ENCODE measurements around the gene NARS2.
A peak's percentile ranks its signal among the peaks of the same experiment; 100 is the strongest.
"Not testable (repeated sequence)": the region's sequence is repeated elsewhere in the genome, so short reads cannot be mapped to it uniquely, and the experiment has no call there.

NARS2 gene

DNA sequence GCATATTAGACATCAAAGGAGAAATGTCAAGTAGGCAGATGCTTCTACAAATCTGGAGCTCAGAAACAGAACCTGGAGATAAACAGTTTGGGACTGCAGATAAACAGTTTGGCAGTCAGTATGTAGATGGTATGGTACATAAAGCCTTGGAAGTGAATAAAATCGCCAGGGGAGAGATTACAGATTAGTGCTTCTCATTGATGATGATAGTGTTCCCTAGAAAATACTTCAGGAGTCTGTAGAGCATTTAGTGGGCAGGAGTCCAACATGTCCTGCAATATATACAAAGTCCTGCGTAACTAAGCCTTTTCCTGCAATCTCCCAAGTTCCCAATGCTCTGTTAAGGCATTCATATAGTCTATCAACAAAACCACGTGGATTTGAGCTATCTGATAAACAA is 35.2 kb downstream of the NARS2 start:
- DNase-seq, result no peak

DNA sequence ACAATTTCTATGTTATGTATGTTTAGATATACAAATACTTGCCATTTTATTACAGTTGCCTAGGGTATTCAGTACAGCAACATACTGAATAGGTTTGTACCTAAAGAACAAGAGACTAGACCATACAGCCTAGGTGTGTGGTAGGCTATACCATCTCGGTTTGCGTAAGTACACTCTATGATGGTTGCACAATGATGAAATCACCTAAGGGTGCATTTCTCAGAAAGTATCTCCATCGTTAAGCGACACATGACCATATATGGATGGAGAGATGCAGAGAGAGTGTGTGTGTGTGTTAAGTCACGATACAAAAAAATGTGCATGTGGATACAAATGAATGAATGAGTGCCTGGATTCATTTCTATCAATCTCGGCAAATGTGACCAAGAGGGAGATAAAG is 37.7 kb downstream of the NARS2 start:
- DNase-seq, result no peak

DNA sequence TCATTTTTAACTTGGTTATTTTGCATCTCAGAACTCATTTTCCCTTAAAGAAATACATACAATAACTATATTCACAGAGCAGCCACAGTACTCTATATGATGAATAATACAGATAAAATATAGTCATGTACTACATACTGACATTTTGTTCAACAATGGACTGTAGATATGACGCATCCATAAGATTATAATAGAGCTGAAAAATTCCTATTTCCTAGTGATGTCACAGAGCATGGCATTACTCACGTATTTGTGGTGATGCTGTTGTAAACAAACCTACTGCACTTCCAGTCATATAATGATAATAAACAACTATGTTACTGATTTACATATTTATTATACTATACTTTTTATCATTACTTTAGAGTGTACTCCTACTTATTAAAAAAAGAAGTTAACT is 38.7 kb downstream of the NARS2 start:
- DNase-seq, result no peak

DNA sequence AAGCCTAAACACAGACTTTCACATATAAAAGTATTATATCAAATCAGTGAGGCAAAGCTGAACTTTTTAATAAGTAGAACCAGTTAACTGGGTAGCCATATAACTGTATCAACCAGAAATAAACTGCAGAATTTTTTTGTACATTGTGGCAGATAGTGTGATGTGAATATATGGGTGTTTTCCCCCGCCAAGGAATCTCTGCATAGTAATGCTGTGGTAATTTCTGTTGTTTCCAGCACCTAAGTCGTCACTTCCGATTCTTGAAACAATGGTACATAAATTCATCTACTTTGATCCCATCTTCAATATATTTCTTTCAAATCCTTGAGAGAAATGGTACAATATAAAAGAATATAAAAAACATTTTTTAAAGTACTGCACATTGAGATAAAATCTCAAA is 39.6 kb downstream of the NARS2 start:
- no peak for DNase-seq

DNA sequence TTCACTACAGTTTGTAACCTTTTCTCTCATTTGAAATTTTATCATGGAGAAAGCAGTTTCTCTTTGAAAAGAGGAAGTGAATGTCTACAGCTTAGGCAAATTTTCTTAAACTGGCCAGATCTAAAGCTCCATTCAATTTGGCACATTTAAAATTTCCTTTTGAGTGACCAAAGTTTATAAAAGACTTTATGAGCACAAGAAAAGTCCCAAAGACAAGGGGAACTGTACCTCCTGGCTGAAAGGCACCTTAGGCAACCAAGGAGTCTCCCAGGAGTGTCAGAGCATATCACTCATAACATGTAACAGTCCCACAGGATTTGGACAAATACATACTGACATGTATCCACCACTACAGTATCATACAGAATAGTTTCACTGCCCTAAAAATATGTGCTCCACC is 41.3 kb downstream of the NARS2 start:
- DNase-seq, result peak; percentile 44

DNA sequence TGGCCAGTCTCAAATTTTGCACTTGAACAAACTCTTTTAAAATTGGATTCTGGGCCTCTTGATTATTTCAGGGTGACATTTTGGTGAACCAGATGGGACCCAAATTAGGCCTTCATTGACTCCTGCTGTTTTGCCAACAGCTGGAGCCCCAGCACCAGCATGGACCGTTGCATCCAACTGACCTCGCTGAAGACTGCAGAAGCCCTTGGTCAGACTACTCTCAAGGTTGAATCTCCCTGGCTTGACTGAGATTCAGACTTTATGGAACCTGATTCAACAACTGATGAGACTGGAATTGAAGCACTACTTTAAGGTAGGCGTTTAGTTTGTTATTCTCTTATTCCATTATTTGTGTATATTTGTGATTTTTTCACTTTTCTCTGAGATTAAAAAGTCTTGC is 41.7 kb downstream of the NARS2 start:
- no peak for DNase-seq

DNA sequence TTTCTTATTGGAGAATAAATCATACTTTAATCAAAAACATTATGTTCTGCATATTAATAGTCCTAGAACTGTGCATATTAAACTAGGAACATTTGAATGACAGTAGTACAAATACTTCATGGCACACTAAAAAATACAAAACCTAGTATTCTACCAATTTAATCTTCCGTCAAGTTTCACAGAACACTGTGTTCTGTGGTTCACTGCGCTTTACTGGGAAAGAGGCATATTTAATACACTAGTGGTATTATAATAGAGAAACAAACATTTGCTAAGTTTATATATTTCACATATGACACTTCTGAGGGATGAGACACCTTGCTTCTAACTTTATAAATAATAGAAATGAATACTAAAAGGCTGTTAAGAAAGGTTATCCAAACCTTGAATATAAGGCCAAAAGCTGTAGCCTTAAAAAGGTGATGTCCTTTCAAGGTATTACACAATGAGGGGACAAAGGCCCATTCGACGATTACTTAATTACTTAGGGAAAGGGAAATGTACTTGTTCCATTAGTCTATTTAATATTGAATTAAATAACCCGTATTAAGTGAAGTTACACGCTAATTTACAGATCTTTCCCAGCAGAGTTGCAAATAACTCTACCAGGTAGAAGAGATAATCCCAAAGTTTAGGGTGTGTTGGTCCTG is 48.0 kb downstream of the NARS2 start:
- DNase-seq, result no peak

DNA sequence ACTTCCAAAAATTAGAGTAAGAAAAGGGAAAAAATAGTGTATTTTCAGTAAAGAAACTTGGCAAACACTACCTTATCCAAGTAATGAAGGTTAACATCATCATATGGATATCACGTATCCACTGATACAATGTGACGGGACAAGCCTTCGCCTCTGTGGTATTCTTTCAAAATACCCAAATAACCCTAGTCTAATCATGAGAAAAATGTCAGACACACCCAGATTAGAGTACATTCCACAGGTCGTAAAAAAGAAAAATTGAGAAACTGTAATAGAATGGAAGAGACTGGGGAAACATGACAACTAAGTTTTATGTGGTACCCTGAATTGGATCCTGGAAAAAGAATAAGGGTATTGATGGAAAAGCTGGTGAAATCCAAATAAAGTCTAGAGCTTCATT is 48.9 kb downstream of the NARS2 start:
- DNase-seq, result no peak

DNA sequence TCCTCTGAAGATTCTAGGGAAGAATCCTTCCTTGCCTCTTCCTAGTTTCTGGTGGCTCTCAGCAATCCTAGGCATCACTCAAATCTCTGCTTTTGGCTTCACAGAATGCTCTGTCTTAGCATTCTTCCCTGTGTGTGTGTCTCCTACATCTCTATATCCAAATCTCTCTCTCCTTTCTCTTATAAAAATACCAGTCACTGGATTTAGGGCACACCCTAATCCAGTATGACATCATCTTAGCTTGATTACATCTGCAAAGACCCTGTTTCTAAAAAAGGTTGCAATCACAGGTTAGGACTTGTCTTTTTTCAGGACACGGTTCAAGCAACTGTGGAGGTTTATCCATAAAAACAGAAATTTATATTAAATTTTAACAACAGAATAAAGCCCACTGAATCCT is 54.4 kb downstream of the NARS2 start:
- DNase-seq, result no peak

DNA sequence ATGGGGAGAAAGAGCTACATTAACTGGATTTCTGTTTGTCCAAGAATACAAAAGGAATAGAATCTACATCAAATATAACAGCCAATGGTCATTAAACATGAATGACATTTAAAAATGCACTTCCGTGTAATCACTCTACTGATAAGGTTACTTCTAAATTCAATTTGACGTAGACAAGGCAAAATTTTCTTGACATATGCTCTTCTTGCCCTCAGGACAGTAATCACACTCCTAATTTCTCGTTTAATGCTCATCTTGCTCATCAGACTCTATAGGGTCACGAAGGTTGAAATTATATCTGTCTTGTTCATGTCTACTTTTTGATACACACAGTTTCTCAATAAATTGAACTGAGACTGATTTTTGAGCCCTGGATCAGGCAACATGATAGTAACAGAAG is 58.4 kb downstream of the NARS2 start:
- no peak for DNase-seq

DNA sequence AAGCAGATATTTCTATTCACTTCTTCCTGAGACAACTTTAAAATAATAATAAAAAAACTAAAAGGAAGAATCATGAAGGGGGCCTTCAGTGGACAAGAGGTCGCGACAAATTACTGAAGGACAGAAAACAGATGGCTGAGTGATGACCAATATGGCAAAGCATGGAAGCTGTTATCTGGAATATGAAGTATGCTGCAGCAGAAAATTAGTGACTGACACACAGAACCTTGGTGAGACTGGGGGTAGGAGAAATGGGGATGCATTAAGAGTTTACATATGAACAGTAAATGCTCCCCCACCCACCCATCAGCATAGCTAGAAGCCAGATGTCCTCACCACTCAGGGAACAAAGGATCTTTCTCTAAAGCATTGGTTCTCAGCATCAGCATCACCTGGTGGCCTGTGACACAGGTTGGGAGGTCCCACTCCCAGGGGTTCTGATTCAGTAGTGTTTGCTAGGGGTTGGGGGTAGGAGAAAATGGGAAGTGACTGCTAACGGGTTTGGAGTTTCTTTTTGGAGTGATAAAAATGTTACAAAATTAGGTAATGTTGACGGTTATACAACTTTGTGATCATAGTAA is 59.7 kb downstream of the NARS2 start:
- no peak for DNase-seq

DNA sequence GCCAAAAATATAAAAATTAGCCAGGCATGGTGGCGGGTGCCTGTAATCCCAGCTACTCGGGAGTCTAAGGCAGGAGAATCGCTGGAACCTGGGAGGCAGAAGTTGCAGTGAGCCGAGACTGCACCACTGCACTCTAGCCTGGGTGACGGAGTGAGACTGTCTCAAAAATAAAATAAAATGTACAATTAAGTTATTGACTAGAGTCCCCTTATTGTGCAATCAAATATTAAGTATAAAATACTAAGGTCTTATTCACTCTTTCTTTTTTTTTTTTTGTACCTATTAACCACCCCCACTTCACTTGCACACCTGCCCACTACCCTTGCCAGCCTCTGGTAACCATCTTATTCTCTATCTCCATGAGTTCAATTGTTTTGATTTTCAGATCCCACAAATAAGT is 61.6 kb downstream of the NARS2 start:
- not testable (repeated sequence) for DNase-seq

DNA sequence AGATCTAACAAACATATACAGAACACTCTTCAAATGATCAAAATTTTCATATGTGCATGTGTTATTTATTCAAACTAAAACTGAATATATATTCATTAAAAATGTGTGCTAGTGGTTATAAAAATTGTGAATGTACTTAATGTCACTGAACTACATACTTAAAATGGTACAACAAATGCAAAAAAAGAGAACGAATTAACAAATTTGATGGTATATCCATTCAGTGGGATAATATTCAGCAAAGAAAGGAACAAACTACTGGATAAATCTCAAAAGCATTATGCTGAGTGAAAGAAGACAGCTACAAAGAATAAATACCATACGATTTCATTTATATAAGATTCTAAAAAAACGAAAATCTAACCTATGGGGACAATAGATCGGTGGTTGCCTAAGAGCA is 64.1 kb downstream of the NARS2 start:
- no peak for DNase-seq

DNA sequence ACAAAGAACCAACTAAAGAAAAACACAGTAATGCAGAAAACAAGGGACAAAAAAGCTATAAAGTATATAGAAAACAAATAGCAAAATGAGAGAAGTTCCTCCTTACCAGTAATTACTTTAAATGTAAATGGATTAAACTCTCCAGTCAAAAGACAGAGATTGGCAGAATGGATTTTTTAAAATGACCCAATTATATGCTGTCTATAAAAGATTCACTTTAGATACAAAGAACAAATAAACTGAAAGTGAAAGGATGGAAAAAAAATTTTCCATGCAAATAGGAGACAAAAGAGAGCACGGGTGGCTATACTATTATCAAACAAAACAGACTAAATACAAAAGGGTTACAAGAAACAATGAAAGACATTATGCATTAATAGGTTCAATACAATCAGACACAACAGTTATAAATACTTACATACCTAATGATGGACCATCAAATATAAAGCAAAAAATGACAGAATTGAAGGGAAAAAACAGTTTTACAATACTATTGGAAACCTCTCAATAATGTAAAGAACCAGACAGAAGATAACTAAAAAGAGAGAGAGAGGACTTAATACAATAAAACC is 64.6 kb downstream of the NARS2 start:
- DNase-seq, result no peak

DNA sequence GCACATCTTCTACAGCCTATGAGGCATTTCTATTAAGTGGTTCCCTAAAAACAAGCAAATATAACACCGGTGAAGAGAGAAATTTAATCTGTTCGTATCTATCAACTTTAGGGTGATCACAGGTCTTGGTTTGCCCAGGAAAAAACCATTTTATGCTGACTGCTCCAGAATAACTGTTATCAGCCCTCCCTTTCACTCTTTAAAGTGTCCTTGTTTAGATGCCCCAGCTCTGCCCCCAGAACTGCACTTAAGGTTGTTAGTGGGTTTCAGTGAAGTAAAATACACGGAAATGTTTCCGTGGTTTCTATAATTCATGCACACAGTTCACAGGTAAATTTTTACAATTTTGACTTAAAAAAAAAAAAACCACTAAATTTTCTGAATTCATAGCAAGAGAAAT is 70.0 kb downstream of the NARS2 start:
- peak; percentile 36 for DNase-seq

DNA sequence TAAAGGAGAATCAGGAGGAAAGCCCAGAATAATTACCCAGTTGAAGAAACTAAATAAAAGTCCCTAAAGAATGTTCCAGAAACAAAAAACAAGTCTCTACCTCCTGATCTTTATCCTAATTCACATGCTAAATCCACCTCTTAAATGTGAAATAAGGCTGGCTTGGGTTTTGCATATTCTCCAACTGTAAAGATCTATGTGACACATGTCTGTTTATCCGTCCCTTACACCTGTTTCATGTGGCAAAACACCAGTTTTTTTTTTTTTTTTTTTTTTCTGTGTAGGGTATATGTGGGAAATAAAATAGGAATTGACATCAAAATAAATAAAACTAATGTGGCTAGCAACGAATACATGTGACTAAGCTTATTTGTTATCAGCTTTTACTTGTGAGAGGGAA is 70.5 kb downstream of the NARS2 start:
- peak; percentile 61 for DNase-seq

DNA sequence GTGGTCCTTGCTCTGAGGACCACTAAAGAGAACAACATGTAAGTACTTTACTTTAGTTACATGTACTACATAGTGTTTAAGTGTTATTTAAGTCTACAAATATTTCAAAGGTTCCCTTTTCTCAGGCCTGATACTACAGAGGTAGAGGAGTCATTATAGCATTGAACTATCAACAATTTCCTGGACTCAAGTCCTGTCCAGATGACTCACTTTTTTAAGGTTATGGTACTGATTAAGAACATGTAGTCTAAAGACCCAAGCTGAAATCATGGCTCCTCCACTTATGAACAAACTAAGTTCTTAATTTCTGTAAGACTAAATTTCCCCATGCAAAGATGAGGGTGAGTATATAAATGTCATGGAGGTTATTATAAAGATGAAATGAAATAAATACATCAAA is 74.7 kb downstream of the NARS2 start:
- no peak for DNase-seq

DNA sequence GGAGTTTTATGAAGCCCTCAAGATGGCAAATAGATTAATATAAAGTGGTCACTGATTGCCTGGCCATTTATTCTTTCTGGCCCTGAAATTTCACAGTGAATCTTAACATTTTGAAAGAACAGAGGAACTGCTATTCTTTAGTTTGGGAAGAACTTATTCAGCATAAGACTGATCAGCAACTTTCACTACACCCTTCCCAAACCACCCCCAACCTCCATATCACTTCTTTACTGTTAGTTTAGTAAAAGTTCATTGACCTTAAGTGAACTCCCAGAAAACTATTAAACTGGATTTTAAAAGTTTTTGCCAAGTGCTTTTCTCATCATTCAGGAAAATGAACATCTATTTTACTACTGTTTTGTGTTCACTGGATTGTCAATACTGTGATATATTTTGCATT is 77.4 kb downstream of the NARS2 start:
- no peak for DNase-seq

DNA sequence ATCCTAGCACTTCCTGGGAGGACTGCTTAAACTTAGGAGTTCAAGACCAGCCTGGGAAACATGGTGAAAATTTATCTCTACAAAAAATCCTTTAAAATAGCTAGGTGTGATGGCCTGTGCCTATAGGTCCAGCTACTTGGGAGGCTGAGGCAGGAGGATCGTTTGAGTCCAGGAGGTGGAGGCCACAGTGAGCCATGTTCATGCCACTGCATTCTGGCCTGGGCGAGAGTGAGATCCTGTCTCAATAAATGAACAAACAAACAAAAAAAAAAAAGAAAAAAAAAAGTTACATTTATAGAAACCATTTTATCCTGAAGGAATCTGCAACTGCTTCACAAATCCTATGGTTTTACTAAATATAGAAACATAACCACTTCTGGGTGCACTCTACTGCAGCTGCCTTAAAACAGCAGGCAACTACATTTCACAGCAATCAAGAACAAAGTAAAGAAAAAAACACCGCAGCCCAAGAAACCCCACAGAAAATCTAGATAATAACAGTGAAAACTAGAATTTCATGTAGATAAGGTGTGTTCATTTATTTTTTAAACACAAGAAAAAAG is 81.2 kb downstream of the NARS2 start:
- DNase-seq, result no peak

DNA sequence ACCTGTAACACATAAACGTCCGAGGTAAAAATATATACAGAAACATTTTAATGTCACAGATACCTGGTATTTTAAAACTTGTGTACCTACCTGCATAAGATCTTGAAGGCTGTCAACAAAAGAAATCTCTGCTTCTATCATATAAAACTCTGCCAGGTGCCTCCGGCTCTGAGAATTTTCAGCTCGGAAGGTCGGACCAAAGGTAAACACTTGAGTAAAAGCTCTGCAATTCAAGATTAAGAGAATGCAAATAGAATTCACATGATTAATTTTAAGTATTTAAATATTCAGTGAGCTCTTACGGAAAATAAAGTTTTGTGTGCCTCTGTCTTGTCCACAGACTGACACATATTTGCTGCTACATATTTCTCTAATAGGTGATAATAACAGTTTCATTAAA is 81.7 kb downstream of the NARS2 start:
- no peak for DNase-seq

DNA sequence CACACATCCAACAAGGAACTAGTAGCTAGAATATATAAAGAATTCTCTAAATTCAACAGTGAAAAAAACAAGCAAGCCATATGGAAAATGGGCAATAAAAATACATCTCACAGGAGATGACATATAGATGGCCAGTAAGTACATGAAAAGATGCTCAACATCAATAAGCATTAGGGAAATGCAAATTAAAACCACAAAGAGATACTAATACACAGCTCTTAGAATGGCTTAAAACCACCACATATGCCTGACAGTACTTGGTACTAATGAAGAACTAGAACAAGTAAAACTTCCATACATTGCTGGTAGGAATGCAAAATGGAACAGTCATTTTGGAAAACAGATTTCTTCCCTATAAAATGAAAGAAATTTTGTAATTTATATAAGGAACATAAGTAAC is 85.5 kb downstream of the NARS2 start:
- DNase-seq, result no peak

DNA sequence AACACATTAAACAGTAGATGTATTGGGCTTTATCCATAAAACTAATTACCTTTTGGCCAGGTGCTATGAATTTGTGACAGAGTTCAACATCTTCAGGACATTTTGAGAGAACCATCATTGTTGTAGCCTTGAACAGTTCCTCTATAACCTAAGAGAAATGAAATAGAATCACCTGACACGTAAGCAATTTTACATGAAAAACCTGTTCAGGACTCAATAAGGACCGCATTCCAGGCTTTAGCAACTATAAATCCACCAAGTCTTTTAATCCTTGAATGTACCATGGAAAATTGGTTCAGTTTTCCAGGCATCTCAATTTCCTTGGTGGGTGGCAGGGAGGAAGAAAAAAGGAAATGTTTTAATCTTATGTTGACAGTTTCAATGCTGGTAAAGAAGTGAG is 96.1 kb downstream of the NARS2 start:
- DNase-seq, result no peak

DNA sequence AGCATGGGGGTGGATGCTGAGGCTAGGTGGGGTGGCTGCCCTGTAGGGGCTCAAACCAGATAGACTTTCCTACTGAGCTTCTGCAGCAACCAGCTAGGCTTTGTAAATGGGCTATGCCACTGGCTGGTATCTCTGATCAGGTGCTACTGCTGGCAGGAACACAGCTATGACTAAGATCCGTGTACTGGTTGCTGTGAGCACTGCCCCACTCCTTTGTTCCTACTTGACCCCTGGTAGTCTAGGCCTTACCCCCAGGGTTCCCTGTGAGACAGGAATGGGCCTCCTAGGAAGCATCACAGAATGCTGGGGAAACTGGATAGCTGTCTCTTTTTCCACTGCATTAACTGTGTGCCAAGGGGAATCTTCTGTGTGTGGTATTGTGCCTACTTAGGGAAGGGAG is 98.6 kb downstream of the NARS2 start:
- DNase-seq, result no peak

DNA sequence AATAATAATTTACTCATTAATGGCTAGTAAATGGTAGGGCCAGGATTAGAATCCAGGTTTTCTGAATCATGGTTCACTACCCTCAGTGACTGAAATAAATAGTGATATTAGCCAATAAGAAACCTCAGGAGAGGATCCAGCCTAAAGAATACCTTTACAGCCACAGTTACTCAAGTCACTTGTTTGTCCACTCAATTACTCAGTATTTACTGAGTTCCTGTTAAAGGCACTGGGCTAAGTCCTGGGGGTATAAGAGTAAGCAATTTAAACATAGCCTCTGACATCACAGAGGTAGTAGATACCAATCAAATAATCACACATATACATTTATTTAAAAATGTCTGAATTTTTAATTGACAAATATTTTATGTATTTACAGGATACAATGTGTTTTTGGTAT is 100.2 kb downstream of the NARS2 start:
- DNase-seq, result no peak

DNA sequence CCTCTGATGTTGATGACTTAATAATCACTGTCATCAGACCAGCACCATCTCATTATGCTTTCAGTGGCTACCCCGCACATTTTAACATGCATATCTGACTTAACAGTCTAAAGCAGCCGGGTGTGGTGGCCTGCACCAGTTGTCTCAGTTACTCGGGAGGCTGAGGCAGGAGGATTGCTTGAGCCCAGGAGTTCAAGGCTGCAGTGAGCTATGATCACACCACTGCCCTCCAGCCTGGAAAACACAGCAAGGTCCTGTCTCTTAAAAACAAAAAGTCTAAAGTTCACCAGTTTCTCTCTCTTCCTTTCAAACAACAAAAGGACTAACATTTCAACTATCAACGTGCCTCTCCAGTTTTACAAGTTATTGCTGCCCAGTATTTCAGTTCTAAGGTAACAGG is 101.8 kb downstream of the NARS2 start:
- DNase-seq, result peak; percentile 9
